Measurements from ENCODE around the gene NAB2.

NAB2 gene

DNA sequence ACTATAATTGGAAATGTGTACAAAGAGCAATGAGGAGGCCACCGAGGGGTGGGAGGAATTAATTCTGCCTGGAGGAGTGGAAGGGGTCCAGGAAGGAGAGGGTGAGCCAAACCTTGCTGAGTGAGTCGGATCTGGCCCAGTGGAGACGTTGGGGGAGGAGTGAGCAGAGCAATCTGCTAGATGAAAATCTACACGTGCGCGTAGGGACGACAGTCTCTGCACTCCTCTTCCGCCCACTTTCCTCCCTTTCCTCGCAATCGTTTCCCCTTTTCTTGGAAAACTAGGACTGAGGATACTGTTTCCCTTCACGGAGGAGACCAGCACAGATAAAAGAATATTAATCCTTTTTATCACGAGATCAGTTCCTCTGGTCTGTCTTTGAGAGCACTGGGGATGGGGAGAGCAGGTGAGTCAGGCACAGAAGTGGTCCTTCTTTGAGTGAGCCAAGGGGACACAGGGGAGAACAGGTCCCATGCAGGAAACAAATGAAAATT is 2.9 kb upstream of the NAB2 start (continued):
- TF ChIP-seq ZNF776 (tag by site-specific recombination; IDR thresholded peaks at IDR 0.05; ENCODE audit: borderline replicate concordance): no peak
- TF ChIP-seq, protein P1, sequence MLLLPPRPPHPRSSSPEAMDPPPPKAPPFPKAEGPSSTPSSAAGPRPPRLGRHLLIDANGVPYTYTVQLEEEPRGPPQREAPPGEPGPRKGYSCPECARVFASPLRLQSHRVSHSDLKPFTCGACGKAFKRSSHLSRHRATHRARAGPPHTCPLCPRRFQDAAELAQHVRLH (tag by site-specific recombination; IDR thresholded peaks at IDR 0.05): no peak
- TF ChIP-seq, protein P2, sequence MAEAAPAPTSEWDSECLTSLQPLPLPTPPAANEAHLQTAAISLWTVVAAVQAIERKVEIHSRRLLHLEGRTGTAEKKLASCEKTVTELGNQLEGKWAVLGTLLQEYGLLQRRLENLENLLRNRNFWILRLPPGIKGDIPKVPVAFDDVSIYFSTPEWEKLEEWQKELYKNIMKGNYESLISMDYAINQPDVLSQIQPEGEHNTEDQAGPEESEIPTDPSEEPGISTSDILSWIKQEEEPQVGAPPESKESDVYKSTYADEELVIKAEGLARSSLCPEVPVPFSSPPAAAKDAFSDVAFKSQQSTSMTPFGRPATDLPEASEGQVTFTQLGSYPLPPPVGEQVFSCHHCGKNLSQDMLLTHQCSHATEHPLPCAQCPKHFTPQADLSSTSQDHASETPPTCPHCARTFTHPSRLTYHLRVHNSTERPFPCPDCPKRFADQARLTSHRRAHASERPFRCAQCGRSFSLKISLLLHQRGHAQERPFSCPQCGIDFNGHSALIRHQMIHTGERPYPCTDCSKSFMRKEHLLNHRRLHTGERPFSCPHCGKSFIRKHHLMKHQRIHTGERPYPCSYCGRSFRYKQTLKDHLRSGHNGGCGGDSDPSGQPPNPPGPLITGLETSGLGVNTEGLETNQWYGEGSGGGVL (tag by site-specific recombination; IDR thresholded peaks at IDR 0.05): no peak
- TF ChIP-seq OSR2 (tag by site-specific recombination; IDR thresholded peaks at IDR 0.05): no peak
- TF ChIP-seq, protein P3, sequence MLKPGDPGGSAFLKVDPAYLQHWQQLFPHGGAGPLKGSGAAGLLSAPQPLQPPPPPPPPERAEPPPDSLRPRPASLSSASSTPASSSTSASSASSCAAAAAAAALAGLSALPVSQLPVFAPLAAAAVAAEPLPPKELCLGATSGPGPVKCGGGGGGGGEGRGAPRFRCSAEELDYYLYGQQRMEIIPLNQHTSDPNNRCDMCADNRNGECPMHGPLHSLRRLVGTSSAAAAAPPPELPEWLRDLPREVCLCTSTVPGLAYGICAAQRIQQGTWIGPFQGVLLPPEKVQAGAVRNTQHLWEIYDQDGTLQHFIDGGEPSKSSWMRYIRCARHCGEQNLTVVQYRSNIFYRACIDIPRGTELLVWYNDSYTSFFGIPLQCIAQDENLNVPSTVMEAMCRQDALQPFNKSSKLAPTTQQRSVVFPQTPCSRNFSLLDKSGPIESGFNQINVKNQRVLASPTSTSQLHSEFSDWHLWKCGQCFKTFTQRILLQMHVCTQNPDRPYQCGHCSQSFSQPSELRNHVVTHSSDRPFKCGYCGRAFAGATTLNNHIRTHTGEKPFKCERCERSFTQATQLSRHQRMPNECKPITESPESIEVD (tag by site-specific recombination; IDR thresholded peaks at IDR 0.05): no peak
- TF ChIP-seq, protein P4, sequence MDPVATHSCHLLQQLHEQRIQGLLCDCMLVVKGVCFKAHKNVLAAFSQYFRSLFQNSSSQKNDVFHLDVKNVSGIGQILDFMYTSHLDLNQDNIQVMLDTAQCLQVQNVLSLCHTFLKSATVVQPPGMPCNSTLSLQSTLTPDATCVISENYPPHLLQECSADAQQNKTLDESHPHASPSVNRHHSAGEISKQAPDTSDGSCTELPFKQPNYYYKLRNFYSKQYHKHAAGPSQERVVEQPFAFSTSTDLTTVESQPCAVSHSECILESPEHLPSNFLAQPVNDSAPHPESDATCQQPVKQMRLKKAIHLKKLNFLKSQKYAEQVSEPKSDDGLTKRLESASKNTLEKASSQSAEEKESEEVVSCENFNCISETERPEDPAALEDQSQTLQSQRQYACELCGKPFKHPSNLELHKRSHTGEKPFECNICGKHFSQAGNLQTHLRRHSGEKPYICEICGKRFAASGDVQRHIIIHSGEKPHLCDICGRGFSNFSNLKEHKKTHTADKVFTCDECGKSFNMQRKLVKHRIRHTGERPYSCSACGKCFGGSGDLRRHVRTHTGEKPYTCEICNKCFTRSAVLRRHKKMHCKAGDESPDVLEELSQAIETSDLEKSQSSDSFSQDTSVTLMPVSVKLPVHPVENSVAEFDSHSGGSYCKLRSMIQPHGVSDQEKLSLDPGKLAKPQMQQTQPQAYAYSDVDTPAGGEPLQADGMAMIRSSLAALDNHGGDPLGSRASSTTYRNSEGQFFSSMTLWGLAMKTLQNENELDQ (tag by site-specific recombination; IDR thresholded peaks at IDR 0.05; ENCODE audit: low read depth): no peak
- no peak for TF ChIP-seq YY2 (tag by site-specific recombination; IDR thresholded peaks at IDR 0.05)
- TF ChIP-seq, protein P5, sequence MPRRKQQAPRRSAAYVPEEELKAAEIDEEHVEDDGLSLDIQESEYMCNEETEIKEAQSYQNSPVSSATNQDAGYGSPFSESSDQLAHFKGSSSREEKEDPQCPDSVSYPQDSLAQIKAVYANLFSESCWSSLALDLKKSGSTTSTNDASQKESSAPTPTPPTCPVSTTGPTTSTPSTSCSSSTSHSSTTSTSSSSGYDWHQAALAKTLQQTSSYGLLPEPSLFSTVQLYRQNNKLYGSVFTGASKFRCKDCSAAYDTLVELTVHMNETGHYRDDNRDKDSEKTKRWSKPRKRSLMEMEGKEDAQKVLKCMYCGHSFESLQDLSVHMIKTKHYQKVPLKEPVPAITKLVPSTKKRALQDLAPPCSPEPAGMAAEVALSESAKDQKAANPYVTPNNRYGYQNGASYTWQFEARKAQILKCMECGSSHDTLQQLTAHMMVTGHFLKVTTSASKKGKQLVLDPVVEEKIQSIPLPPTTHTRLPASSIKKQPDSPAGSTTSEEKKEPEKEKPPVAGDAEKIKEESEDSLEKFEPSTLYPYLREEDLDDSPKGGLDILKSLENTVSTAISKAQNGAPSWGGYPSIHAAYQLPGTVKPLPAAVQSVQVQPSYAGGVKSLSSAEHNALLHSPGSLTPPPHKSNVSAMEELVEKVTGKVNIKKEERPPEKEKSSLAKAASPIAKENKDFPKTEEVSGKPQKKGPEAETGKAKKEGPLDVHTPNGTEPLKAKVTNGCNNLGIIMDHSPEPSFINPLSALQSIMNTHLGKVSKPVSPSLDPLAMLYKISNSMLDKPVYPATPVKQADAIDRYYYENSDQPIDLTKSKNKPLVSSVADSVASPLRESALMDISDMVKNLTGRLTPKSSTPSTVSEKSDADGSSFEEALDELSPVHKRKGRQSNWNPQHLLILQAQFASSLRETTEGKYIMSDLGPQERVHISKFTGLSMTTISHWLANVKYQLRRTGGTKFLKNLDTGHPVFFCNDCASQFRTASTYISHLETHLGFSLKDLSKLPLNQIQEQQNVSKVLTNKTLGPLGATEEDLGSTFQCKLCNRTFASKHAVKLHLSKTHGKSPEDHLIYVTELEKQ (tag by site-specific recombination; IDR thresholded peaks at IDR 0.05; ENCODE audit: borderline replicate concordance): no peak

DNA sequence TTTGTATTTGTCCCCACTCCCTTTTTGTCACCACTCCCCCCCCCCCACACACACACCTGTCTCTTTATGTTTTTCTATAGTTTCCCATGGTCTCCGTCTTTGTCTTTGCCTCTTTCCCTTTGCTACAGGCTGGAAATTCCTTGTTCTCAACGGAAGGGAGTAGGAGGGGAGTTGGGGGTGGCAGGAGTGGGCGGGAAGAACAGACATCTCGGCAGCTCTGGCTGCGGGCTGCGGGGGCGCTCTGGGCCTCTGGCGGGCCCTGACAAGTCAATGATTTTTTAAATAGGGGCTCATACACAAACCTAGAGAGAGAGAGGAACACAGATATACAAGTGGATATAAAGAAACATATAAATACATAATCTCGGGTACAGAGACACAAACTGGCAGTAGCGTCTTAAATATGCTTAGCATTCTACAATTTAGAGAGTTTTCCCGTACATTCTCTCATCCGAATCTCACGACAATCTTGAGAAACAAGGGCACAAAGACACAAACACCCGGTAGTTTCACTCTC is 2.4 kb upstream of the NAB2 start:
- Histone ChIP-seq H3K4me1 (ENCODE audit: control insufficient read depth, insufficient read depth, low read length) (peaks cover 12% of the 10 kb centered on the region), H3K36me3 (ENCODE audit: control insufficient read depth in 2 of 2, insufficient read depth in 1 of 2, low read length in 2 of 2) (peaks cover 0 to 10% of the 10 kb centered on the region in 2 experiments; a peak in 1 of 3 replicates), H3K4me3 (ENCODE audit: low read depth, low read length) (peak overlapping the region; percentile 55), H3K27ac (ENCODE audit: extremely low read depth, low read depth, low read length) (peak overlapping the region; percentile 86), H3K9me3 (ENCODE audit: control insufficient read depth, insufficient read depth, low read depth, low read length) (no peaks in the 10 kb centered on the region)
- ChIA-PET CTCF (interaction anchor here (1.6 kb wide), 1 partner anchor 25 kb away, joined by 5 read pairs; the partner anchor contains the start of gene STAT6), POLR2A (interaction anchor here (0.6 to 4.5 kb wide), 5 partner anchors 8 to 163 kb away, joined by 3 to 53 read pairs (median 6); partner anchors contain the start of genes LRP1 and NEMP1)
- TF ChIP-seq SP7 (tag by site-specific recombination; IDR thresholded peaks at IDR 0.05) (no peak), ZNF473 (tag by site-specific recombination; IDR thresholded peaks at IDR 0.05) (no peak), ZBTB17 (tag by site-specific recombination; IDR thresholded peaks at IDR 0.05) (peak; percentile 24; the same call in 1 of the 2 replicates), ZFP3 (tag by site-specific recombination; IDR thresholded peaks at IDR 0.05; ENCODE audit: low read depth) (no peak), ZNF777 (tag by site-specific recombination; IDR thresholded peaks at IDR 0.05; ENCODE audit: borderline replicate concordance) (no peak), GLI2 (tag by site-specific recombination; IDR thresholded peaks at IDR 0.05; ENCODE audit: borderline replicate concordance, low read depth) (no peak), TCF7L2 (IDR thresholded peaks at IDR 0.05; ENCODE audit: borderline replicate concordance, low read depth, low read length) (no peak), ZNF843 (tag by site-specific recombination; IDR thresholded peaks at IDR 0.05) (no peak; the same call in 1 of the 2 replicates)
- TF ChIP-seq, protein P6, sequence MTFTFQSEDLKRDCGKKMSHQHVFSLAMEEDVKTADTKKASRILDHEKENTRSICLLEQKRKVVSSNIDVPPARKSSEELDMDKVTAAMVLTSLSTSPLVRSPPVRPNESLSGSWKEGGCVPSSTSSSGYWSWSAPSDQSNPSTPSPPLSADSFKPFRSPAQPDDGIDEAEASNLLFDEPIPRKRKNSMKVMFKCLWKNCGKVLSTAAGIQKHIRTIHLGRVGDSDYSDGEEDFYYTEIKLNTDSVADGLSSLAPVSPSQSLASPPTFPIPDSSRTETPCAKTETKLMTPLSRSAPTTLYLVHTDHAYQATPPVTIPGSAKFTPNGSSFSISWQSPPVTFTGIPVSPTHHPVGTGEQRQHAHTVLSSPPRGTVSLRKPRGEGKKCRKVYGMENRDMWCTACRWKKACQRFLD (tag by site-specific recombination; IDR thresholded peaks at IDR 0.05): no peak
- TF ChIP-seq, protein P7, sequence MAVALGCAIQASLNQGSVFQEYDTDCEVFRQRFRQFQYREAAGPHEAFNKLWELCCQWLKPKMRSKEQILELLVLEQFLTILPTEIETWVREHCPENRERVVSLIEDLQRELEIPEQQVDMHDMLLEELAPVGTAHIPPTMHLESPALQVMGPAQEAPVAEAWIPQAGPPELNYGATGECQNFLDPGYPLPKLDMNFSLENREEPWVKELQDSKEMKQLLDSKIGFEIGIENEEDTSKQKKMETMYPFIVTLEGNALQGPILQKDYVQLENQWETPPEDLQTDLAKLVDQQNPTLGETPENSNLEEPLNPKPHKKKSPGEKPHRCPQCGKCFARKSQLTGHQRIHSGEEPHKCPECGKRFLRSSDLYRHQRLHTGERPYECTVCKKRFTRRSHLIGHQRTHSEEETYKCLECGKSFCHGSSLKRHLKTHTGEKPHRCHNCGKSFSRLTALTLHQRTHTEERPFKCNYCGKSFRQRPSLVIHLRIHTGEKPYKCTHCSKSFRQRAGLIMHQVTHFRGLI (tag by site-specific recombination; IDR thresholded peaks at IDR 0.05): no peak
- TF ChIP-seq, protein P8, sequence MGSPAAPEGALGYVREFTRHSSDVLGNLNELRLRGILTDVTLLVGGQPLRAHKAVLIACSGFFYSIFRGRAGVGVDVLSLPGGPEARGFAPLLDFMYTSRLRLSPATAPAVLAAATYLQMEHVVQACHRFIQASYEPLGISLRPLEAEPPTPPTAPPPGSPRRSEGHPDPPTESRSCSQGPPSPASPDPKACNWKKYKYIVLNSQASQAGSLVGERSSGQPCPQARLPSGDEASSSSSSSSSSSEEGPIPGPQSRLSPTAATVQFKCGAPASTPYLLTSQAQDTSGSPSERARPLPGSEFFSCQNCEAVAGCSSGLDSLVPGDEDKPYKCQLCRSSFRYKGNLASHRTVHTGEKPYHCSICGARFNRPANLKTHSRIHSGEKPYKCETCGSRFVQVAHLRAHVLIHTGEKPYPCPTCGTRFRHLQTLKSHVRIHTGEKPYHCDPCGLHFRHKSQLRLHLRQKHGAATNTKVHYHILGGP (tag by site-specific recombination; IDR thresholded peaks at IDR 0.05): no peak
